ENCODE data around the gene XPR1.

XPR1 gene

GRCh38 chr1:180896161-180896560 lies 264.3 kb downstream of the XPR1 start:
- DNase-seq: no peak

- no peak for DNase-seq
Observed at GRCh38 chr1:180898441-180899219, 266.8 kb downstream of the XPR1 start.

DNA sequence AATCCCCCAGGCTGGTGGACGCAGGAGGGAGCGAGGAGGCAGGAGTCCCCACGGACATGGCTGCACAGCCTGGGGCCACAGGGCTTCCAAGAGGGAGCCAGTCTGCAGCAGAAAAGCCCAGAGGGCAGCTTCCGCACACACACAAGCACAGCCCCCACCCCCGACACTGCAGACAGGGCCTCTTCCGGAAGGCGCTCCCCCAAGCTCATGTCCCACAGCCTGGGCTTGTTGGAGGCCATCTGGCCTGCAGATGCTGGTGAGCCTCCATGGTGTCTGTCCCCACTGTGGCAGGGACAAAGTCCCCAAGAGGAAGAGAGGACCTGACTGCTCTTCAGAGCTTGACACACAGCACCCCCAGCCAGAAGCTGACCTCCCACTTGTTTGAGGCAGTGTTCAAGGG lies 267.4 kb downstream of the XPR1 start:
- no peak for DNase-seq

DNA sequence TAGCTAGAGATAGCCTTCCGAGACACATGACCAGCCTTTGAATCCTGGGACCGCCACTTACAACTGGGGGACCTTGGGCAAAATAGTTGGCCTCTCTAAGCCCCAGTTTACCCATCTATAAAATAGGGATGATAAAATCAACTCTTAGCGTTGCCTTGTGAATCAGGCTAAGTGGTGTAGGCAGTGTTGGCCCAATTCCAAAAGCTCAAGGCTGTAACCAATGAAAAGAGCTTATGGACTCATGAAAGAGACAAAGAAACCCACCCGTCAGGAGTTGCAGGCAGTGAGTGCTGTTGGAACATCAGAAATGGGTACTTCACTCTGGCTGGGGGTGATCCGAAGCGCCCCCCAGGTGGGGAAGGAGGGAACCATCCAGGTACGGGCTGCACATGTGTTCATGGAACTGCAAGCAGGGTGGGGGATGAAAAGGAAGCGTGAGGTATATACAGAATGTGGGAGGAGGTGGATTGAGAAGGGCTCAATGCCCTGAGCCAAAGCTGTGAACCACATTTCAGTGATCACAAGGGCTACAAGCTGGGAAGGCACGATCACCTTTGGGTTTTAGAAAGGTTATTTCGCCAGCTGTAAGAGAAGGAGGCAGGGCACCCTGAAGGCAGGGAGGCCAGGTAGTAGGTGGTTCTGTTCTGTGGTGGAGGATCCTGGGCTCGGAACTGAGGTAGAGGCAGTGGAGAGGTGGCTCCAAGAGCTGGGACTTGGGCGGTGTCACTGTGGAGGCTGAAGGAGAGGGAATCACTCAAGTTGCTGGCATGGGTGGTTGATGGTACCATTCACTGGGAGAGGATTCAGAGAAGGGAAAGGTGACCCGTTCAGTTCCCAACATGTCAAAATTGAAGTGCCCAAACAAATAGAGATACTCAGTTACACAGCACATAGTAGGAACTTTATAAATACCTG lies 269.5 kb downstream of the XPR1 start:
- DNase-seq: no peak

- DNase-seq: no peak
Observed at GRCh38 chr1:180902541-180902940, 270.7 kb downstream of the XPR1 start.

DNA sequence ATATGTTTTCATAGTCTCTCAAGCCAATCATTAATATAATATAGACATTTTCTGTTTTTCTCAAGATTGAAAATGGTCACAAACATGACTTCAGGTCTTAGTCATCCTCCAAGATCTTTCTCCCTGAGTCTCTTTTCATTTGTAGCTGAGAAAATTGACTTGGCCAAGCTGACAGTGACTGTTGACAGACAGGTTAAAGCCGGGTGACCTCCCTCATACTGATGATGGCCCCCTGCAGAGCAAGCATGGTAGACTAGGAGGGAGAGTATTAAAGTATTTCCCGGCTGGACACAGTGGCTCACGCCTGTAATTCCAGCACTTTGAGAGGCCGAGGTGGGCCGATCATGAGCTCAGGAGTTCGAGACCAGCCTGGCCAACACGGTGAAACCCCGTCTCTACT lies 274.1 kb downstream of the XPR1 start:
- DNase-seq: no peak

DNA sequence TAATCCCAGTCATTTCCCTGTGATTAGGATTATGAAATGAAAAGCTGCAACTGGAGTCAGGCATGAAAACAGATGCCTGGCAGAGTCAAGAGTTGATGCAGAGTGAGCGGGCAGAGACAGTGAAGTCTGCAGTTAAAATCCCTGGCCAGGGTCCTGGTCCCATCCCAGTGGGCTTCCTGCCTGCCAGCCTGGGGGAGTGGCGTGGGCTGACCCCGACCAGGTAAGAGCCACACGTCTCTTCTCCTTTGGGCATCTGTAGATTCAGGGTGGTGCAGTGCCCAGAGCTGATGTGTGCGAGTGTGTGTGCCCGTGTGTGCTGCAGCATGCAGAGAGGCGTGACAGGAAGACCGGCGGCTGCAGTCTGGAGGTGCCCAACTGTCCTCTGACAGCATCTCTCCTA lies 274.7 kb downstream of the XPR1 start:
- no peak for DNase-seq

DNA sequence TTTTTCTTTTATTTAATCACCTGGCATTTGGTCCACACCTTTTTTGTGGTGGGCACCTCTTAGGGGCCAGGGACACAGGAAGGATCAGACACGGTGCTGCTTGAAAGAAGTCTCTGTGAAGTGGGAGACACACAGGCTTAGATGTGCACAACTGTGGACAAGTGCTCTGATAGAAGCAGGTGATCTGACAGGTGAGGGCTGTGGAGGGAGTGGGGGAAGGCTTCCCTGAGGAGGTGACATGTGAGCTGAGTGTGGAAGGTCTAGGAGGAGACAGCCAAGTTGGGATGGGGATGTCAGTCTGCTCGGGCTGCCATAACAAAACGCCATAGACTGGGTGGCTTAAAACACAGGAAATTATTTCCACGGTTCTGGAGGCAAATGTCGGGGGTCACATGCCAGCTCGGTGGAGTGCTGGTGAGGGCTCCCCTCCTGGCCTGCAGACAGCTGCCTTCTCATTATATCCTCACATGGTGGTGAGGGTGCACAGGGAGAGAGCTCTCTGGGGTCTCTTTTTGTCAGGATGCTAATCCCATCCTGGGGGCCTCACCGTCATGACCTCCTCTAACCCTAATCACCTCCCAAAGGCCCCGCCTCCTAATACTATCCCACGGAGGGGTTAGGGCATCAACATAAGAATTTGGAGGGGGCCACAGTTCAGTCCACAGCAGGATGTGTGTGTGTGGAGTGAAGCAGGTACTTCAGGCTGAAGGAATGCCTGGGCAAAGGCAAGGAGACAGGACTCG lies 275.7 kb downstream of the XPR1 start:
- no peak for DNase-seq

- DNase-seq: no peak
Observed at GRCh38 chr1:180908074-180908765, 276.4 kb downstream of the XPR1 start.

DNA sequence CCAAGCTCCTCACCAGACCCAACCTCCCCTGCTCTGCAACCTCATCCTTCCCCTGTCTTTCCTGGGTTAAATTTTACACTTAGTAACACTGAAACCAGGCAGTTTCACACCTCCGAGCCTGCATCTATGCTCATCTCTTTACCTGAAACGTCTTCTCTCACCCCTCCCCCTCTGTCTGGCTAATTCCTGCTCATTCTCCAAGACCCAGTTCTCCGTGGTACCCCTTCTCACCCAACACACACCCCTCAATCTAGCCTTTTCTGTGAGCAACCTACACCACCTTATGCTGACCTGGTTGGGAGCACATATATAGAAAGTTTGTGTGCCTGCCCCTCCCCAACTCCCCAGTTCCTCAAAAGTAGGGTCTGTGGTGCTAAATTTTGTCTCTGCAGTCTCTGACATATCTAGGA lies 277.2 kb downstream of the XPR1 start:
- DNase-seq: no peak

GRCh38 chr1:180909462-180909976 lies 277.7 kb downstream of the XPR1 start:
- no peak for DNase-seq

- no peak for DNase-seq
Observed at GRCh38 chr1:180911640-180912191, 279.9 kb downstream of the XPR1 start.

GRCh38 chr1:180912211-180912800 lies 280.5 kb downstream of the XPR1 start:
- no peak for DNase-seq

GRCh38 chr1:180912801-180913565 lies 281.2 kb downstream of the XPR1 start, which contains the start of gene KIAA1614:
KIAA1614 (plus strand) TSS chr1:180912897; CDS start chr1:180913244, 347 bp downstream.
- DNase-seq: no peak

- DNase-seq: no peak
Observed at GRCh38 chr1:180915426-180915965, 283.7 kb downstream of the XPR1 start.

- no peak for DNase-seq
Observed at GRCh38 chr1:180916012-180916770, 284.4 kb downstream of the XPR1 start.

DNA sequence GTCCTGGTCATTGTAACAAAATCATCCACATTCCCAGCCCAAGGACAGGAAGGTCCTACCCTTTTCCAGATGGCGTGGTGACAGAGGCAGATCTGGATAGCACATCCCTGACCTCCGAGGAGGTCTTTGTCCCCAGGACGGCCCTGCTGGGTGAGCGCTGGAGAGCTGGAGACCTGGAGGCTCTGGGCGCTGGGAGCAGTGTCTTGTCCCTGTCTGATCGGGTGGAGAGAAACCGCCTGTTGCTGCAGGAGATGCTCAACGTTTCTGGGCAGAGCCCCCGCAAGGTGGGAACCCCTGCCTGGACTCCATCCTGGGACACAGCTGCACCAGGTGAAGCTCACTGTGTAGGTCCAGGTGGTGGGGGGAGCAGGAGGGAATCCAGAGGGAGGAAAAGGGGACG lies 284.9 kb downstream of the XPR1 start:
- DNase-seq: no peak

DNA sequence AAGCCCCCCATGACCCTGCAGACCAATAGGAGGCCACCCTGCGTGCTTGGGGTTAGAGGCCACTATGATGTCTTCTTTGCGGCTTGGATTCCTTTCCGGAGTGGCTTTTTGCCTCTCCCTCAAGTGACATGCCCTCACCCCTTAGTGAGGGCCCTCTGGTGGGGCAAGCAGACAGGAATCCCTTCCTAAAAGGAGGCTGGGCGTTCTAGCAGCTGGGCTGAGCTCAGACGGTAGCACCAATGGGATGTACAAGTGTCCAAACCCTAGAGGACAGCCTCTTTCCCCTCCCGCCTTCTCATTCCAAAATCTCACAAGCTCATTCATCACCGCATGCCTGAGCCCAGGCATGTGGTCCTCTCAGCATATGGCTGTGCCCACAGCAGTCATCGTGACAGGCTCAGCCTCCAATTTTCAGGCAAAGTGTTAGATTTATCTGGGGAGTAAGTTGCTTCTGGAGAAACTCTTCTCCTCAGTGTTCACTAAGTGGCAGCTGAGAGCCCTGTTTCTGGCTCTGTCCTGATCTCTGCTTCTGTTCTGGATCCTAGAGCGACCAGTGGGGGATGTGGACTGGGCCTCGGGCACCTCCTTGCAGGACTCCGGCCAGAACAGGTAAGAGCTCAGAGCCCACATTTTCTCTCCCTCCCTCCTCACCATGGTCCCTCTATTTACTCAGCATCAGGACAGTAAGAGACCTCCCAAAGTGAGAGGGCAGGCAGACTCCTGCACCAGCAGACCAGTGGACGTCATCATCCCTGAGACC lies 285.7 kb downstream of the XPR1 start:
- DNase-seq: no peak

- DNase-seq: no peak
Observed at GRCh38 chr1:180918519-180918918, 286.7 kb downstream of the XPR1 start.

Measured in CD4-positive, alpha-beta T cell treated with Interferon gamma for 1 hour (primary cell).